GM19043 (cell line): ENCODE results near the gene MTHFSD.

Experiments
- ATAC-seq: cut with Tn5 transposase; IDR thresholded peaks from one replicate; pipeline ENCODE4 v1.9.1; 2021; ENCODE audit warnings: low read depth; ENCODE audit not compliant: unreplicated experiment

The MTHFSD gene

DNA sequence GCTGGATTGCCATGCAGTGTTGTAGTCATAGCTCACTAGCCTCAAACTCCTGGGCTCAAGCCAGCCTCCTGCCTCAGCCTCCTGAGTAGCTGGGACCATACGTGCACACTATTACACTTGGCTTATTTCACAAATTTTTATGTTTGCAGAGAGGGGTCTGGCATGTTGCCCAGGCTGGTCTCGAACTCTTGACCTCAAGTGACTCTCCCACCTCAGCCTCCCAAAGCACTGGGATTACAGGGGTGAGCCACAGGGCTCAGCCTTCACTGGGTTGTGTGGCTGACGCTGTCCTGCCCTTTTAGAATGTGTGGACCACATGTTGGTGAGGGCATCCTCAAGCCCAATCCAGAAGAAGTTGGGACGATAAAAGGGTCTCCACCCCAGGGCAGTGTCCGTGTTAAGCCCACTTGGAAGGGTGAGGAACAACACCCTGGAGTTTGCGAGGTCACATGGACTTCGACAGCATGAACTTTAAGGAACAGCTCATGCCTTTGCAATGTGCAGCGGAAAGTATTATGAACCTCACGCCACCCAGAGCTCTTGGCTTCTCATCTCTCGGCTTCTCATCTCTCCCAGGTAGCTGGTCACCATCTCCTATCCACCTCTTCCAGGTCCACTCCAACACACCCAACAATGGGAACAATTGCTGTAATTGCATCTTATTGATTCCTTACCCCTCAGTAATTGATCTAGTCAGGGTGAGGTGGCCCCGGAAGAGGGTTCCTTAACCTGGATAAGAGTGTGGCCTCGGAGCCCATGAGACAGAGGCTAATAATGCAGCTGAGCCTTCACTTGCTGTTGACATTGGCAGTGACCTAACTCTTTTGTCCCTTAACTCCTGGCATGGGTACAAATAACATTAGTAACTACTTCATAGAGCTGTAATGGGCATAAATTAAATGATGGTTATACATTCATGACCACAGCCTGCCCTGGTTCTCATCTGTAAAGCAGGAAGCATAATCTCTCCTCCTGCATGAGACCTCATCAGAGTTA, 30.0 kb upstream of the MTHFSD start:
- no peak for ATAC-seq

DNA sequence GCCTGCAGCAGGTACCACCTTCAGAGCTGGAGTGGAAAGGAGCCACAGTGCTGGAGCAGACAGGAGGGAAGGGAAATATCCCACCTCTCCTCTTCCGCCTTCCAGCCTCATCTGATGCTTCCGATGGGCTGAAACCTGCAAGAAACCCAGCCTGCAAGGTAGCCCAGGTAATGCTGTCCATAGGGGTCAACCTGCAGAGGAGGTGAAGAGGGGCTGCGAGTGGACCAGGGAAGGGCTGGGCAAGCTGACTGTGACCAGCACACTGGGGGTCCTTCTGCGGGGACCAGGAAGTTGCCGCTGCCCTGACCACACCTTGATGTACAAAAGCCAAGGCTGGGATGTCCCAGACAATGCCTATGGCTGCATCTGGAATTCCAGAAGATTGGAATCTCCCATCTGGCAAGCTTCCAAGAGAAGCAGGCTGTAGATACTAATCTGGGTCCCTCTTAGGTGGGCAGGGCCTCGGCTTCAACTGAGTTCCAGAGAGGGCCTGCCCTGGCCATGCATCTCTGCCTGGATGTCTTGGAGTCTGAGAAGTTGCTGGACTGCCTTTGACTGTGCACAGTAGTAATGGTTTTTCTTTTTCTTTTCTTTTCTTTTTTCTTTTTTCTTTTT, 29.1 kb upstream of the MTHFSD start:
- ATAC-seq, result no peak

DNA sequence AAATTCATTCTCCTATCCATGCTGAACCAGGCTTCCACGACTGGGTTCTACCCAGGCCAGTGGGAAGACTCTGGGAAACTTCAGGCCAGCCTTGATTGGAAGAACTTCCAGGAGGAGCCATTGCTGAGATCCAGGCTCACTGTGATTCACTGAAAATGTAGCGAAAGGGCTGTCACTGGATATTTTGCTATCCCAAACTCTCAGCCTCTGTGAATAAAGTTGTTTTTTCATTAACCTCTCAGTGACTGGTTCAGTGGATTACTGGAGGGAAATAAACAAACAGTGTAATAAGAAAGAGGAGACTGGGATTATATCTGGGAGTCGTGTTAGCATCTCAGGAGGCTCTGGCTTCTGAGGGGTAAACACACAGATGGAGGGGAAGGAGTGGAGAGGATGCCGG, 26.4 kb upstream of the MTHFSD start:
- ATAC-seq, result no peak

DNA sequence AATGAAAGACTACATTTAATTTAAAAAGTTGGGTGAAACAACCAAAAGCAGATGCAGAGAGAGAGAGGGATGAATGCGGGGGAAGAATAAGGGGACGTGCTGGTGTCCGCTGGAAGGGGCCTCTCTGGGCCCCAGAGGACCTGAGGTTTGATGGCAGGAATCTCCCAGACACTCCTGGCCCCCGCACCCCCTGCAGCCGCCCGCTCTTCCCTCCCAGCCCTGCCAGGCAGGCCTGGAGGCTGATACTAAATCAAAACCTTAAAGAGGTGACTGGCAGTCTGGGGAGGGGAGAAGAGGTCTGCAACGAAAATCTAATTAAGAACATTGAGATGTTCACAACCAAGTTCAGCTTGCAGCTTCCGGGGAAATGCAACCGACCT, 25.7 kb upstream of the MTHFSD start:
- ATAC-seq, result no peak

DNA sequence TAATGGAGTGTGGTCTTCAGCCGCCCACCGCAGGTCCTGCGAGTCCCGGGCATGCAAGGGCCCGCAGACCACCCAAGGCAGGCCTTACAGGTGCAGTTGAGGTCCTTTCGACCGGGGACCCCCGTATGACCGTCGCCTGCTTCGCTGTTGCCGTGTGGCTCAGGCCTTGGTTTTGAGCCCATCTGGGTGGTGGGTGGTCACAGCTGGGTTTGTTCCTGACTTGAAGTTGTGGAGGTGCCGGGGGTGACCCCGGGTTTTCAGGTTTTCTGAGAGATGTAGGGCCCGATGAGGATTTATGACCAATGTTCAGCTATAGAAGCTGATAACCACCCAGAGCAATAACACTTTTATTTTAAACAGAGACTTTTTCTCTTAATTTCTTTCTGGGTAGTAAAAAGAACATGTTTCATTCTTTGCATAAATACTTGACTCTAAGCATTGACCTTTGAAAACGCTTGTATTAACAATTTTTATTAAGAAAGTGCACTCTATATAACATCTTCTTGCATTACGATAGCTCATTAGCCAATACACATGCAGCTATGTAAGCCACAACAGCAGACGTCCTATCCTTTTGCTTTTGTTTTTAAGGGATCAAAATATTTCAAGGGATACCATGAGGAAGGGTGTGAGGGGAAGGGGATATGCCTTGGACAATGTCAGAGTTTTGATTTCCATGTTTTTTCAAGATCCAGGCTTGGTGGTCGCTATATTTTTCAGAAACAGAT, 25.2 kb upstream of the MTHFSD start:
- no peak for ATAC-seq

DNA sequence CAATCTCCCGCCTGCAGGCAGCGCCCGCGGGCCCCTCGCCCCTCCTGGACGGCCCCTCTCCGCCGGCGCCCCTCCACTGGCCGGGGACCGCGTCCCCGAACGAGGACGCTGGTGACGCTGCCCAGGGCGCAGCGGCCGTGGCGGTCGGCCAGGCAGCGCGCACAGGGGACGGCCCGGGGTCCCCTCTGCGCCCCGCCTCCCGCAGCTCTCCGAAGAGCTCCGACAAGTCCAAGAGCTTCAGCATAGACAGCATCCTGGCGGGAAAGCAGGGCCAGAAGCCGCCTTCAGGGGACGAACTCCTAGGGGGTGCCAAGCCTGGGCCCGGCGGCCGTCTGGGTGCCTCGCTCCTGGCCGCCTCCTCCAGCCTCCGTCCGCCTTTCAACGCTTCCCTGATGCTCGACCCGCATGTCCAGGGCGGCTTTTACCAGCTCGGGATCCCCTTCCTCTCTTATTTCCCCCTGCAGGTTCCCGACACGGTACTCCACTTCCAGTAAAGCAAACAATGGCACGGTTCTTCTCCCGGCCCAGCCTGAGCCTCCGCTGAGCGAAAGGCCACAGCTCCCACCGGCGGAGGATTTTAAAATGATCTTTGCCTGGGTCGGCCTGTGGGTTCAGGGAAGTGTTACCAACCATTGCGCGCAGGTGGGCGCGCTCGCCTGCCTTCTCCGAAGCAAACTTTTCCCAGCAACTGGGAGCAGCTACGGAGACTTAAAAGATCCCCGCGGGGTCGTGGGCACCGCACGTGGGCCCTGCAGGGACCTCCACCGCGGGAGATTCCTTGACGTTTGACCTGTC, 24.4 kb upstream of the MTHFSD start:
- no peak for ATAC-seq

DNA sequence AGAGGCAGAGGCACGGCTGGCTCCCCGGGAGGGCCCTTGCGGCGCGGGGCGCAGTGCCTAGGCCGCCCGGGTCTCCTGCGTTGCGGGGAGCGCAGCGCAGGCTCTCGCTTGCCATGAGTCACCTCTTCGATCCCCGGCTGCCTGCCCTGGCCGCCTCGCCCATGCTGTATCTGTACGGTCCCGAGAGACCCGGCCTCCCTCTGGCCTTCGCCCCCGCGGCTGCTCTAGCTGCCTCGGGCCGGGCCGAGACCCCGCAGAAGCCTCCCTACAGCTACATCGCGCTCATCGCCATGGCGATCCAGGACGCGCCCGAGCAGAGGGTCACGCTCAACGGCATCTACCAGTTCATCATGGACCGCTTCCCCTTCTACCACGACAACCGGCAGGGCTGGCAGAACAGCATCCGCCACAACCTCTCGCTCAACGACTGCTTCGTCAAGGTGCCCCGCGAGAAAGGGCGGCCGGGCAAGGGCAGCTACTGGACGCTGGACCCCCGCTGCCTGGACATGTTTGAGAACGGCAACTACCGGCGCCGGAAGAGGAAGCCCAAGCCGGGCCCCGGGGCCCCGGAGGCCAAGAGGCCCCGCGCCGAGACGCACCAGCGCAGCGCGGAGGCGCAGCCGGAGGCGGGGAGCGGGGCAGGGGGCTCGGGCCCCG, 23.7 kb upstream of the MTHFSD start:
- ATAC-seq, result no peak

DNA sequence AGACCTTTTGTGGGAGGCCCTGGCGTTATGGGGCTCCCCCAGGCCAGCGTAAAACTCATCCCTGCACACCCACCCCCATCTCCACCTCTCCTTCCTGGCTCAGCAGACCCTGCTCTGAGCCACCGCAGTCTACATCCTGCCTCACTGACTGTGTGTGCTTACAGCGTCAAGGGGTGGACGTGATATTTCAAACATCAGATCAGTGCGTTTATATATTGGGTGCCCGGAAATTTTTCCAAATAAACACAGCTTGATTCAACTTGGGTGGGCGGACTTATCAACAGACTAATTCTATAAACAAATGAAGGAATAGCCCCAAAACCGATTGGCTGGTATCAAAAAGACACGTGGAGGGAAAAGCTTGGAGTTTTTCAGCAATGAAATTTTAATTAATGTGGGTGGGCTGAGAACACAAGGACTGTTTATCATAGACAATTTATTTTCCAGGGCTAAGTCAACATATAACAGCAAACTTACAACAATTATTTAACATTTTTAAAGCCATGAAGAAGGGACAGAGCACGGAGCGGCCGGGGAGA, 23.1 kb upstream of the MTHFSD start, which contains the start of gene FOXL1:
FOXL1 (plus strand) TSS at position 489 of the 539 bp plus-strand sequence. CDS start 175 bp downstream, outside the sequence.
- ATAC-seq, result no peak

DNA sequence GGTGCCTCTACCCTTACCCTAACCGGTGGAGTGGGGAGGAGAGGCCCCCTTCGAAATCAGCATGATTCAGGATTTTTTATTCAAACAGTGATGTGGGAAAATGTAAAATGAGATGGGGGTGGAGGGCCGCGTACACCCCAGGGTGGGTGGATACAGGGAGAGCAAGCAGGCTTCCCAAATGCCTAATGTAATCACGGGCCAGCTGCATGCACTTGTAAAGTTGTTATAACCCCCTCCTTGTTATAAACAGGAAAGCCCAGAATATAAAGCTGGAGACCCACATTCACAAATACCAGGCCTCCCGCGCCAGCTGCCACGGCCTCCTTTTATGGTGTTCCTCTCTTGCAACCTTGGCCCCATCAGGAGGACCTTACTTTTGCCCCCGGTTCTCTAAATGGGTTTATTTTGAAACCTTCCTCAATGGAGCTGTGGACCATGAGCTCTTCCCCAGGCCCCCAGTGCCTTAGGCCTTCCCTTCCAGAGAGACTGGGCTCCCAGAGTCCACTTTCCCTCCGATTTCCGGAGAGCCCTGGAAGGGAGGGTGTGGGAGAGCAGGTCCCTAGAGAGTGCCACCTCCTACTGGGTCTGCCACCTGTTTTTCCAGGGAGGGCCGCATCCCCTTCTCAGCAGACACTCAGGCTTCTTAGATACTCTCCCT, 22.4 kb upstream of the MTHFSD start:
- ATAC-seq, result no peak

DNA sequence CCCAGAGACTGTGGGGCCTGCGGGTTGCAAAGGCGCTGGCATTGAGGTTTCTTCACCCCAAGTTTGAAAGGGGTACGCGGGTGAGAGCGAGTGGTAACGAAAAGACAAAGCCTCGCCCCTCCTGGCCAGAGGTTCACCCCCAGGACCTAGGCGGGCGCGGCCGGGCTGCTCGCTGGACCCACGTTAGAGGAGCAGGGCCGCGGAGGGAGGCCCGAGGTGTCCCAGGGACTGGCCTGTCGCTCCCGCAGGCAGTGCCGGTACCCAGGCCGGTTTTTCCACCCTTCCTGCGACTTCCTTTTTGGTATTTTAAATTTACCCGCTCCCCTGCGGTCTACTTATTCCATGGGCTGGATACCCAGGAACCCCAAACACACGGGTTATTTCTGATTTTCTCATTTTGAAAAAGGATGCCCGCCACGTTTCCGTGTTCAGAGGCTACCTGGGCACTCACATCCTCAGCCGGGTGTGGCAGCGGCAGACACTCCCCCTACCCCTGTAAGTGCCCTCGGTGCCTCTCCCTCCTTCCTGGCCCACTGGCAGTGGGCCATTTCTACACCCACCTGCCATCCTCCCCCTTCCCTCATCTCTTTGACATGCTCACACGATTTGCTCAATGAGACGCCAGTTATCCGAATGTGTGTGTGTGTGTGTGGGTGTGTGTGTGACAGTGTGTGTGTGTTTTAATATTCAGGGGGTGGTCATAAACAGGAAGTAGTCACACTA, 21.7 kb upstream of the MTHFSD start:
- ATAC-seq, result no peak

DNA sequence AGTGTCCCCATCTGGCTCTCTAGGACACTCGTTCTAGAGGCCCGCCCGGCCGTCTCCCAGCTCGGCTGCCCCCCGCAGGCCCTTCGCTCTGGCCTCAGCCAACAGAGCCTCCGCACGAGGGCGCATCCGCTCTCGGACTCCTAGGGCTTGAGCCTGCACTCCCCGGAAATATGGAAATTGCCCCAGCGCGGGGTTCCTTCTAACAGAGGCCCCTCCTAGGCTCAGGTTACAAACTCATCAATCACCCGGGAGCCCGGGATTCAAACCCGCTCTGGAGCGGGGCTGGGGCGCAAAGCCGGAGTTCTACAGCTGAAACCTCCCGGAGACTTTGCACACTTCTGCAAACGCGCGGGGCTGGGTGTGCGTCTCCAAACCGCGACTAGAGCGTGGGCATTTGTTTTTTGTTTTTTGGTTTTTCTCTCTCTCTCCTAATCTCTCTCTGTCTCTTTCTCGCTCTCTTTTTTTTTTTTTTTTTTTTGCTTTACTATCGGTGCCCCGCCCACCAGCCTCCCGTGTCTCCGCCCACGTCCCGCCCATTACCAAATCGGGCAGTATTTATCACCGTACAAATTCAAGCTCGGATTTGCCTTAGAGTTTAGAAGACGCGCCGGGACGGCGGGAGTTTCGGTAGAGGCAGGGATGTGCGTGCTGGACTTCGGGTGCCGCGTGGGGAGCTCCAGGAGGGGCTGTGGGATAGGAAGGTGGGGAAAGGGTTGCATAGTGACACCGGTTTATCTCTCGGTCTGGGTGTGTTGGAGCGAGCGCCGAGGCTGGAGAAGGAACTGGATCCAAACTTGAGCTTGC, 20.9 kb upstream of the MTHFSD start:
- no peak for ATAC-seq

DNA sequence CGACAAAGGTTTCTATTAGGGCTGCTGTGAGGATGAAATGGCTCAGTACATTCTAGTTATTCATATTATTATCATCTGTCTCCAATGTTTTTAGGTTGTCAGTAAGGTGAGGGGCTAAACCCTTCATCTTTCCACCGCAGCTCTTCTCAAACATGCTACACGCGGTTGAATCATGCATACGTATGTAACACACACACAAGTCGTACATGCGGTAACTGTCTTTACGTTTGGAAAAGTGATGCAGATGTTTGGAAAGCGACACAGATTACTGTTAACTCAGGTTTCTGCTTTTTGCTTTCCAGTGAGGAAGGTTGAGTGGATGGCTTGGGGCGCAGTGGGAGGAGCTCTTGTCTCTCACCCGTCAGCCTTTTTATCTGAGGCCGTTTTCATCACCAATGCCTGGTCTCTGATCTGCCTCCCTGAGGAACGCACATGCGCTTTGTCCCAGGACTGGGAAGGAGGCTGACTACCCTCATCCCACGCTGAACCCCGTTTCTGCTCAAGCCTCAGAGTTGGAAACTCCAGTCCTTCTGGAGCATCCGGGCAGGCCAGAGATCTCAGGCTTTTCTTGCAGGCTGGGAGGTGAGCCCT, 20.2 kb upstream of the MTHFSD start:
- no peak for ATAC-seq

DNA sequence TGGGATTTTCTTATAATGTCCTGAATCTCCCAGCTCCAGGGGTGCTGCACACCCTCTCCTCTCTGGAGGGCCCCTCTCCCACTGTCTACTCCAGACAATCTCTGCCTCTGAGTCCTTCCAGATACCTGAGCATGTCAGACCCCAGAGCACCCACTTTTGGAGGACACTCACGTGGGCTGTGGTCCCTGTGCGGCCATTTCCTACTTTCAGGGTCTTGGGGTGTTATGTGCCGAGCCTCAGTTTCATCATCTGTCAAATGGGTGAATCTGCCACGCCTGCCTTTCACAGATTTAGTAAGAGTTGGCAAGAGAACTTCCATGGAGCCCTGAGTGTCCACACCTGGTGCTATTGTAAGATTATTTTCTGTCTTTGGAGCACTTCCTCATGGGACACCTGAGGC, 19.6 kb upstream of the MTHFSD start:
- no peak for ATAC-seq

DNA sequence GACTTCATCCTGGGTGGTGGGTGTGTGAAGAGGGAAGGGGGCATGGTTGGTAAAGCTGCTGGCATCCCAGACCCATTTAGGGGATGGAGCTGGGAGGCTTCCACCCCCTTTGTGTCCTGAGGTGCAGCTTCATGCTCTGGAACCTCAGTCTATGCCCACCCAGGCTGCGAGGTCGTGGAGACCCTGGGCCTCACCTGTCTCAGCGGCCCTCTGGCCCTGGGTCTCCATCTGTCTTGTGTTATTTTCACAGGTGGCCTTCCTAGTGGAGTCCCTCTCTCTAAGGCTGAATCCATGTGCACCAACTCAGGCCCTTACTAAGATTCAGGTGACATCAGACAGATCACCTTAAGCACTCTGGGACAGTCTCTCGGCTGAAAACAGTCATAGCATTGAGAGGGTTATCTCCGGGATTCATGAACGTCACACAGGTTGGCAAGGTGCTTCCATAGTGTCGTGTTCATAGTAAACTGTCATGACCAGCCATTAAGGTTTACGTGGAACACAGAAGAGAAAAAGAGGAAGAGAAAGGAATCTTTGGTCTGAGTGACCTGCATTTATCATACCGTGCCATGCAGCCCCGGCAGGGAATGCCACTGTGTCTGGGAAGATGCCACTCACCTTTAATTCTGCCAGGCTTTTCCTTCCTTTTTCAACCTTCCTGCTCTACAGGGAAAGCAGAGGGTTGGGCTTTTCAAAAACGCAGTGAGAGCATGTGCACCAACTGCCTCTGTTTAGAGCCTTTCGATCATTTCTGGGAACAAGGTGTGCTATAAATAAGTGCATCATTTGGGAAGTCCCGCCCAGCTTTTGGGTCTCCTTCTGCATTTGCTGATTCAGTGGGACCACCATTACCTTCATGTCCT, 18.8 kb upstream of the MTHFSD start:
- no peak for ATAC-seq

DNA sequence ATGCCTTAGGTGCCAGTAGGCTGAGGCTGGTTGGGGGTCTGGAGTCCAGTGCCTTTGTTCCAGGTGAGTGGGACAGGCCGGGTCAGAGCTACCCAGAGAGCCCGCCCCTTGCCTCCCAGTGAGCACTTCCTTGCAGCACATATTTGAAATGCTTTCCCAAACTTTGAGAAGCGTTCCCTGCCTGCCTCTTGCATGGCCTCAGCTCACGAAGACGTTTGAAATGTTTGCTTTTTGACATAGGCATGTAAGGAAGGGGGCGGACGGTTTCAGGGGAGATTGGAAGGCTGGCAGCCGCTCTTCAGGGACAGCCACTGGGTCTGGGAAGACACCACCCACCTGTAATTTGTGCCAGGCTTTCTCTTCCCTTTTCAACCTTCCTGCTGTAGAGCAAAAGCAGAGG, 18.2 kb upstream of the MTHFSD start:
- no peak for ATAC-seq

DNA sequence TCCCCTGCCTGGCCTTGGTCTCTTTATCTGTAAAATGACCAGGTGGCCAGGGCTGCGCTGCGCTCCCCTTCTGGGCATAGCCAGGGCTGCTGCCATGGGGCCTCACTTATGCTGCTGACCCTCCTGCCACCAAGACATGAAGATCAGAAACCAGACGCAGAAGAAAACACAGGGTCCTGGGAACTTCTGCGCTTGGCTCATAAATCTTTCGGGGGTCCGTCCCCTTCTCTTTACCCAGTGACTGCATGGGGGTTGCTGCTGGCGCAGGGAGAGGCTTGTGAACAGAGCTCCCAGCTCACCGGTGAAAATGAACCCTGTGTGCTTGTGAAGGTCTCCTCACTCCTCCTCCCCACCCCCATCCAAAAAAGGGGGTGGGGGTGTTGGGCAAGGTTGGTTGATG, 17.6 kb upstream of the MTHFSD start:
- no peak for ATAC-seq
